Measurements from ENCODE around the gene SPEG.

SPEG gene

DNA sequence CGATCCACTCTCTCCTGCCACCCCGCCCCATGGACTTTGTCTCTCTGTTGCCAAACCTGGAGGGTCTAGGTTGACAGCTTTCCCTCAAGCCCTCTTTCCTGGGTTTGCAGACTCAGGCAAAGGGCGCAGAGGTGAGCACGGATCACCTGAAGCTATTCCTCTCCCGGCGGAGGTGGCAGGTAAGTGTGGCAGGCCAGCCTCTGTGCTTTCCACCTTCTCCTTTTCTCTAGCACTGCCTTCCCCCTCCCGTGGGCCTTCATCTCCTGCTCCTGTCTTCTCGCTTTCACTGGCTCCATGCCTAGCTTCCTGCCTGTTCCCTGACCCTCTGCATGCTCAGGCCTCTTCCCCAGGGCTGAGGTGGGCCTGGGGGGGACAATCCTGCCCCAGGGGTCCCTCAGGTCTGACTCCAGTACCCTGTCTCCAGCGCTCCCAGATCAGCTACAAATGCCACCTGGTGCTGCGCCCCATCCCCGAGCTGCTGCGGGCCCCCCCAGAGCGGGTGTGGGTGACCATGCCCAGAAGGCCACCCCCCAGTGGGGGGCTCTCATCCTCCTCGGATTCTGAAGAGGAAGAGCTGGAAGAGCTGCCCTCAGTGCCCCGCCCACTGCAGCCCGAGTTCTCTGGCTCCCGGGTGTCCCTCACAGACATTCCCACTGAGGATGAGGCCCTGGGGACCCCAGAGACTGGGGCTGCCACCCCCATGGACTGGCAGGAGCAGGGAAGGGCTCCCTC is 48.2 kb downstream of the SPEG start:
- no peak for DNase-seq

DNA sequence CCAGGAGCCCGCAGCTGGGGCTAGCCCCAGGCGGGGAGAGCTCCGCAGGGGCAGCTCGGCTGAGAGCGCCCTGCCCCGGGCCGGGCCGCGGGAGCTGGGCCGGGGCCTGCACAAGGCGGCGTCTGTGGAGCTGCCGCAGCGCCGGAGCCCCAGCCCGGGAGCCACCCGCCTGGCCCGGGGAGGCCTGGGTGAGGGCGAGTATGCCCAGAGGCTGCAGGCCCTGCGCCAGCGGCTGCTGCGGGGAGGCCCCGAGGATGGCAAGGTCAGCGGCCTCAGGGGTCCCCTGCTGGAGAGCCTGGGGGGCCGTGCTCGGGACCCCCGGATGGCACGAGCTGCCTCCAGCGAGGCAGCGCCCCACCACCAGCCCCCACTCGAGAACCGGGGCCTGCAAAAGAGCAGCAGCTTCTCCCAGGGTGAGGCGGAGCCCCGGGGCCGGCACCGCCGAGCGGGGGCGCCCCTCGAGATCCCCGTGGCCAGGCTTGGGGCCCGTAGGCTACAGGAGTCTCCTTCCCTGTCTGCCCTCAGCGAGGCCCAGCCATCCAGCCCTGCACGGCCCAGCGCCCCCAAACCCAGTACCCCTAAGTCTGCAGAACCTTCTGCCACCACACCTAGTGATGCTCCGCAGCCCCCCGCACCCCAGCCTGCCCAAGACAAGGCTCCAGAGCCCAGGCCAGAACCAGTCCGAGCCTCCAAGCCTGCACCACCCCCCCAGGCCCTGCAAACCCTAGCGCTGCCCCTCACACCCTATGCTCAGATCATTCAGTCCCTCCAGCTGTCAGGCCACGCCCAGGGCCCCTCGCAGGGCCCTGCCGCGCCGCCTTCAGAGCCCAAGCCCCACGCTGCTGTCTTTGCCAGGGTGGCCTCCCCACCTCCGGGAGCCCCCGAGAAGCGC is 49.1 kb downstream of the SPEG start:
- DNase-seq = no peak

DNA sequence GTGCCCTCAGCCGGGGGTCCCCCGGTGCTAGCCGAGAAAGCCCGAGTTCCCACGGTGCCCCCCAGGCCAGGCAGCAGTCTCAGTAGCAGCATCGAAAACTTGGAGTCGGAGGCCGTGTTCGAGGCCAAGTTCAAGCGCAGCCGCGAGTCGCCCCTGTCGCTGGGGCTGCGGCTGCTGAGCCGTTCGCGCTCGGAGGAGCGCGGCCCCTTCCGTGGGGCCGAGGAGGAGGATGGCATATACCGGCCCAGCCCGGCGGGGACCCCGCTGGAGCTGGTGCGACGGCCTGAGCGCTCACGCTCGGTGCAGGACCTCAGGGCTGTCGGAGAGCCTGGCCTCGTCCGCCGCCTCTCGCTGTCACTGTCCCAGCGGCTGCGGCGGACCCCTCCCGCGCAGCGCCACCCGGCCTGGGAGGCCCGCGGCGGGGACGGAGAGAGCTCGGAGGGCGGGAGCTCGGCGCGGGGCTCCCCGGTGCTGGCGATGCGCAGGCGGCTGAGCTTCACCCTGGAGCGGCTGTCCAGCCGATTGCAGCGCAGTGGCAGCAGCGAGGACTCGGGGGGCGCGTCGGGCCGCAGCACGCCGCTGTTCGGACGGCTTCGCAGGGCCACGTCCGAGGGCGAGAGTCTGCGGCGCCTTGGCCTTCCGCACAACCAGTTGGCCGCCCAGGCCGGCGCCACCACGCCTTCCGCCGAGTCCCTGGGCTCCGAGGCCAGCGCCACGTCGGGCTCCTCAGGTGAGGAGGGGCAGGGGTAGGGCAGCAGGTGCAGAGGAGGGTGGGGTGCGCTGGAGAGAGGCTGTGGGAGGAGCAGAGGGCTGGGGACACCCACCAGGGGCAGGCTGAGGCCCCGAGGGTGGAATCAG is 49.9 kb downstream of the SPEG start:
- DNase-seq = no peak

DNA sequence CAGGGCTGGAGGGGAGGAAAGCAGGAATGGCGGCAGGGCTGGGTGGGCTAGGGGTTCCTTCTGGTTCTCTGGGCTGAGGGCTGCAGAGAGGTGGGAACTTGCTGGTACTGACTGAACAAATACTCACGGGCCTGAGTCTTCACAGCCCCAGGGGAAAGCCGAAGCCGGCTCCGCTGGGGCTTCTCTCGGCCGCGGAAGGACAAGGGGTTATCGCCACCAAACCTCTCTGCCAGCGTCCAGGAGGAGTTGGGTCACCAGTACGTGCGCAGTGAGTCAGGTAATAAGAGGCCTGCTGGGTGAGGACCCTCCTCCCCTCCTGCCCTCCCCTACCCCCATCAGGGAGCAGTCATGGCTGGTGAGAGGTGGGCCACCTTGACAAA is 50.5 kb downstream of the SPEG start:
- no peak for DNase-seq

DNA sequence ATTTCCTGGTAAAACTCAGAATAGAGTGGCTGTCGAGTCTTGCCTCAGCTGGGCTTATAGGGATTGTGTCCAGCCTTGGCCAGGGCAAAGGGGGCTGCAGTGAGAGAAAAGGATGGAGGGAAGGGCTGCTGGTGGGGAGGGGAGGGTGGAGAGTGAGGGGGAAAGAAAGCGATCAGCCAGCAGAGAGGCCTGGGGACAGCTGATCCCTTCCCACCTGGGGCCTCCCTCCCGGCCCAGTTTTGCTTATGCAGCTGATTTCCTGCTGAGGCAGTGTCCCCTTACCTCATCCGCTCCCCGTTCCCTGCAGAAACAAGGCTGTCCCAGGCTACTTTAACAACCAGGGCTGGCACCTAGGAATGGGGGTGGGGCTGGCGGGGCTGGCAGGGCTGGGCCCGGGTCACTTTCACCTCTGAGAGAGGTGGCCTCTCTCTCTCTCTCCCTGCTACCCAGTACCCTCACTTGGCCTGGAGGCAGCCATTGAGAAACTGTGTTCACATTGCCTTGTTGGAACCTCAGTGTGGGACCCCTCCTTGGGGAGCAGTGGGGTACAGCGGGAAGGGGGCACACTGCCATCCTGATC is 51.8 kb downstream of the SPEG start:
- no peak for DNase-seq

DNA sequence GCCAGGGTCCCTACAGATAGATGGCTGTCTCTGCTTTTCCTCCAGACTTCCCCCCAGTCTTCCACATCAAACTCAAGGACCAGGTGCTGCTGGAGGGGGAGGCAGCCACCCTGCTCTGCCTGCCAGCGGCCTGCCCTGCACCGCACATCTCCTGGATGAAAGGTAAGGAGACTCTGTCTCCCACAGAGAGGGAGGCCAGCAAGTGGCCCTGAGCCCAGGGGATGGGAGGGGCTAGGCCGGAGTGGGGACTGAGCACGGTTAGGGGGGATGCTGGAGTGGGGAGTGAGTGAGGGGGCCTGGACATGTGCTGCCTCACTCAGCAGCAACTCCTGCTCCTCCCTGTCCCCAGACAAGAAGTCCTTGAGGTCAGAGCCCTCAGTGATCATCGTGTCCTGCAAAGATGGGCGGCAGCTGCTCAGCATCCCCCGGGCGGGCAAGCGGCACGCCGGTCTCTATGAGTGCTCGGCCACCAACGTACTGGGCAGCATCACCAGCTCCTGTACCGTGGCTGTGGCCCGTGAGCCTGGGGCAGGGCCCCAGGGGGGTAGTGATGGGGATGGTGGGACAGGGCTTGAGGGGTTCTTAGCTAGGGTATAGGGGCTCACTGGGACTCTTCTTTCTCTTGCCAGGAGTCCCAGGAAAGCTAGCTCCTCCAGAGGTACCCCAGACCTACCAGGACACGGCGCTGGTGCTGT is 53.7 kb downstream of the SPEG start:
- no peak for DNase-seq

DNA sequence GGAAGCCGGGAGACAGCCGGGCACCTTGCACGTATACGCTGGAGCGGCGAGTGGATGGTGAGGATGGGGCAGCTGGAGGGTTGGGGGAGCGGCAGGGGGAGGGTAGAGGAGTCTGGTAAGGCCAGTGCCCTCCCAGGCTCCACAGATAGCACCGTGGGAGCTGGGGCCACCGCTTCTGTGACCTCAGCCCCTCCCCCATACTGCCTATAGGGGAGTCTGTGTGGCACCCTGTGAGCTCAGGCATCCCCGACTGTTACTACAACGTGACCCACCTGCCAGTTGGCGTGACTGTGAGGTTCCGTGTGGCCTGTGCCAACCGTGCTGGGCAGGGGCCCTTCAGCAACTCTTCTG is 54.2 kb downstream of the SPEG start:
- DNase-seq = no peak

DNA sequence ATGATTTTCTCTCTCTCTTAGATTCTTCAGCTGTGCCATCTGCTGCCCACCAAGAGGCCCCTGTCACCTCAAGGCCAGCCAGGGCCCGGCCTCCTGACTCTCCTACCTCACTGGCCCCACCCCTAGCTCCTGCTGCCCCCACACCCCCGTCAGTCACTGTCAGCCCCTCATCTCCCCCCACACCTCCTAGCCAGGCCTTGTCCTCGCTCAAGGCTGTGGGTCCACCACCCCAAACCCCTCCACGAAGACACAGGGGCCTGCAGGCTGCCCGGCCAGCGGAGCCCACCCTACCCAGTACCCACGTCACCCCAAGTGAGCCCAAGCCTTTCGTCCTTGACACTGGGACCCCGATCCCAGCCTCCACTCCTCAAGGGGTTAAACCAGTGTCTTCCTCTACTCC is 54.7 kb downstream of the SPEG start:
- no peak for DNase-seq

DNA sequence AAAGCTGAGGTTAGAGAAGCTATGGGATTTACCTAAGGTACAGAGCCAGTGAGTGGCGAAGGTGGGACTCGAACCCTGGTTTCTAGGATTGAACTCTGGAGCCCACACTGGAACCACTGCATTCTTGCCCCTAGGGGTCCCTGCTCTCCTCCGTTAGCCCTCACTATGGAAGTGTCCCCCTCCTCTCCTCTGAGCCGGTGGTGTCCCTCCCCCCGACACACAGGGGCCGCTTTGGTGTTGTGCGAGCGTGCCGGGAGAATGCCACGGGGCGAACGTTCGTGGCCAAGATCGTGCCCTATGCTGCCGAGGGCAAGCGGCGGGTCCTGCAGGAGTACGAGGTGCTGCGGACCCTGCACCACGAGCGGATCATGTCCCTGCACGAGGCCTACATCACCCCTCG is 55.5 kb downstream of the SPEG start:
- DNase-seq = no peak

DNA sequence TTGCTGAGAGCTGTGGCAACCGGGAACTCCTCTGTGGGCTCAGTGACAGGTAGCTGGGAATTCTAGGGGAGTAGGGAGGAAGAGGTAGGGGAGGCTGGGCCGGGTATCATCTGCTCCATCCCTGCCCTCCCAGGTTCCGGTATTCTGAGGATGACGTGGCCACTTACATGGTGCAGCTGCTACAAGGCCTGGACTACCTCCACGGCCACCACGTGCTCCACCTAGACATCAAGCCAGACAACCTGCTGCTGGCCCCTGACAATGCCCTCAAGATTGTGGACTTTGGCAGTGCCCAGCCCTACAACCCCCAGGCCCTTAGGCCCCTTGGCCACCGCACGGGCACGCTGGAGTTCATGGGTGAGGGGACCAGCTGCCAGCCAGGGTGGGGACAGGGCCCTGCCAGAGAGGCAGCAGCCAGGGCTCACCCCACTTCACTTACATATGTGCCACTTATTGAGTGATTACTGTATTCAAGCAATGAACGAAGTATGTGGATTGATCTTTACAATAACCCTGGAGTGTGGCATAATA is 56.0 kb downstream of the SPEG start:
- DNase-seq = no peak

DNA sequence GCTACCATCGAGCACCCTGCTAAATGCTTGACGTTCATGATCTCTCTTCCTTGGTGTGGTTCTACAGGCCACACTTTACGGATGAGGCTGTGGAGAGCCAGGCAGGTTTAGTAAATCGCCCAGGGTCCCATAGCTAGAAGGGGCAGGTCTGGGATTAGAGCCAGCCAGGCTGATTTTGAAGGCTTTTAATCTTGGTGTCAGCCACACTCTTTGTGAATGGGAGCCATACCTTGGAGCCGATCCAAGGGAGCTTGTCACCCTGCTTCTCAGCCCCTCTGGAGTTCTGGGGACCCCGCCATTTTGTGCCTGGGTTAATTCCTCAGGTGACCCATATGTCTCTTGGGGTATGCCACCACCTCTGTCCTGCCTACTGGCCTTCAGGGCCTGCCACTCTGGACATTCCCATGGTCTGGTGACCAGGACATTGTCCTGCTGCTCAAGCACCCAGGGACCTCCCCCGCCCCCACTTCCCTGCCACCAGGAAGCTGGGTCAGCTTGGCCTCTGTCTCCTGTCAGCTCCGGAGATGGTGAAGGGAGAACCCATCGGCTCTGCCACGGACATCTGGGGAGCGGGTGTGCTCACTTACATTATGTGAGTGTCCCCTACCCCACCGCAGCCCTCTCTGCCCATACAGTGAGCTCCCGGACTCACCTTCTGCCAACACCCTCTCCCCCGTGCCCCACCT is 56.8 kb downstream of the SPEG start:
- no peak for DNase-seq

DNA sequence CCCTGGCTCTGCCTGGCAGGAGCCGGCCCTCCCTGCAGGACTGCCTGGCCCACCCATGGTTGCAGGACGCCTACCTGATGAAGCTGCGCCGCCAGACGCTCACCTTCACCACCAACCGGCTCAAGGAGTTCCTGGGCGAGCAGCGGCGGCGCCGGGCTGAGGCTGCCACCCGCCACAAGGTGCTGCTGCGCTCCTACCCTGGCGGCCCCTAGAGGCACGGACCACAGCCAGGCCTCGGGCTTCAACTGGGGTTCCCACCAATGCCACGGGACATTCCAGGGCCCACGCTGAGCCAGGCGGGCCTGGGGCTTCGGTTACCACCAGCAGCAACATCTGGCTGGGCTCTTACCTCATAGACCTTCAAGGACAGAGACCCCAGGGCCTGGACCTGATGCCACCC is 57.9 kb downstream of the SPEG start:
- no peak for DNase-seq

DNA sequence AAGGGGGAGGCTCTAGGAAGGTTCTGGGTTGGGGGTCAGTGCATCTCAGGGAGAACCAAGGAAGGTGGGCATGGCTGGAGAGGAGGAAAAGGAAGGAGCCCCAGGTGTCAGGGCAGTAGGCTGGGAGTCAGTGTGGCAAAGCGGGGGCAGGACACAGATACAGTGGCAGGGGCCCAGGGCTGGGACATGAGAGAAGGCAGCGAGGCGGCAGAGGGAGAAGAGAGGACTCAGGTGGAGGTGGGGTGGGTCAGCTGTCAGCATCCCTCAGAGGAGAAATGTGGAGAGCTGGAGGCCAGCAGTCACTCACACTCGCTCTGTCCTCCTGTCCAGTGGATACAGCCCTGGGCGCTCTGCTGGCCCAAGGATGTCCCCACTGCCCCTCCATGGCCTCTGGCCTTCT is 58.4 kb downstream of the SPEG start:
- DNase-seq = no peak

DNA sequence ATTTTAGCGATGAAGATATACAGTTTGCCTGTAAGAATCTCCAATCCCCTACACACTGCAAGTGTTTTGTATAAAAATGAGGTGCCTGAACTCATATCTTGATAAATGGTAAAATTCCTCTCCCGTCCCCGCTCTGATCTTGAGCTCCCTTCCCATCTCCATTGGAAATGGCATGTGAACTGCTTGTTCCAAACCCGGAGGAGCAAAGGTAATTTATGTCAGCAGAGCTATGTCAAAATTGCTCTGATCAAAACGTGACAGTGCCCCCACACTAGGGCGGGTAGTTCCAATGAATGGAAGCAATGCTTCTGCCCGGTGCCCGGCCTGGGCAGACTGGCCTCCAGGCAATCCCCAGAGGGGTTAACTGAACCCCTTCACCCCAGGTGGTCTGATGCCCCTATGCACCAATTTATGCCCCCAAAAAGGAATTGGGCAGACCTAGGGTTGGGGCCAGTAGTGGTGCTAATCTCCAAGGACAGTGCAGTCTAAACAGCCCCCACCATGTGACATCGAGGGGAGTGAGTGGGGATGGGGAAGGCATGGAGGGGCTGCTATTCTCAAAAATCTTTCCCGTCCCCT is 60.4 kb downstream of the SPEG start:
- no peak for DNase-seq

DNA sequence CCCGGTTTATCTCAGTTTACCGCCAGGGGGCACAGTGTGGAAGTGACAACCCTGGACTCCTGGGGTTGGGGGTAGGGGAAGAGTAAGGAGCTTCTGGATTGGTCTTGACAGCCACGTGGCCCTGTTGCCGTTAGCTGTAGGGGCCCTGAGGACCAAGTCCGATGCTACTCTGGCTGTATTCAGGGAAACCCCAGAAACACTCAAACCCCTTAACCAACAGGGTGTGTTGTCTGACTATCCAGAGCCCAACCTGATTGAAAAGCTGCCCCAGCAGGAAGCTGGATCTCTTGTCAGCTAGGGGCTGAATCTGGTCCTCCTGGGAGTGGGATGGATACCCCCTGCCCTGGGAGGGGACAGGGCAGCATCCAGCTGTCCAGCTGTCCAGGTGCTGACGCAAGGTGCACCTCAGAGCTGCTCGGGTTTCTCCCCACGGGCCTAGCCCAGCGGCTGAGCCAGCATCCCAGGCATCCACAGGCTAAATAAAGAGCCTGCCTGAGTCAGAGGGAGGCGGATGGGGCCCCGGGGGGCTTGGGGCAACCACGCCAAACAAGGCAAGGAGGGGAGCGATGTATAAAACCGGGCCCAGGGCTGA is 61.0 kb downstream of the SPEG start:
- peak; percentile 30 for DNase-seq

DNA sequence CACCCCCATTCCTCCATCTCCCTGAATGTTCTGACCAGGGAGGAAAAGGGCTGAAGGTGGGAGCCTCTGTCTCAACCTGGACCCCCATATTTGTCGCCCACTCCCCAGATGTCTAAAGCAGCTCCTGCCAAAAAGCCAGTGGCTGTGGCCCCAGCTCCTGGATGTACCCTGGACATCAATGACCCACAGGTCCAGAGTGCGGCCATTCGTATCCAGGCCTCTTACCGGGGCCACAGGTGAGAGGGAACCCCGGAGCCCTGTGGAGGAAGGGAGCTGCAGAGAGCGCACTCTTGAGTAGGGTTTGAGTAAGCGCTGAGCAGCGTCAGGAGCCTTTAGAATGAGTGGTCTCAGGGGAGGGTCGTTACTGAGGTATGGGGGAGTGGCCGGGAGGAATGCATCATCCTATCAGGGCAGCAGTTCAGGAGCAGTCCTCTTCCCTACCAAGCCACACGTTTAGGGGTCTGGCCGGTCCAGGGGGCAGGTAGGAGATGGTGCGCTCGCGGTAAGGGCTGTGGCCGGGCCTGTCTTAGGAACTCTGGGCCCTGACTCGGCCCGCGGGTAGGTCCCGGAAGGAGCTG is 61.7 kb downstream of the SPEG start:
- no peak for DNase-seq

DNA sequence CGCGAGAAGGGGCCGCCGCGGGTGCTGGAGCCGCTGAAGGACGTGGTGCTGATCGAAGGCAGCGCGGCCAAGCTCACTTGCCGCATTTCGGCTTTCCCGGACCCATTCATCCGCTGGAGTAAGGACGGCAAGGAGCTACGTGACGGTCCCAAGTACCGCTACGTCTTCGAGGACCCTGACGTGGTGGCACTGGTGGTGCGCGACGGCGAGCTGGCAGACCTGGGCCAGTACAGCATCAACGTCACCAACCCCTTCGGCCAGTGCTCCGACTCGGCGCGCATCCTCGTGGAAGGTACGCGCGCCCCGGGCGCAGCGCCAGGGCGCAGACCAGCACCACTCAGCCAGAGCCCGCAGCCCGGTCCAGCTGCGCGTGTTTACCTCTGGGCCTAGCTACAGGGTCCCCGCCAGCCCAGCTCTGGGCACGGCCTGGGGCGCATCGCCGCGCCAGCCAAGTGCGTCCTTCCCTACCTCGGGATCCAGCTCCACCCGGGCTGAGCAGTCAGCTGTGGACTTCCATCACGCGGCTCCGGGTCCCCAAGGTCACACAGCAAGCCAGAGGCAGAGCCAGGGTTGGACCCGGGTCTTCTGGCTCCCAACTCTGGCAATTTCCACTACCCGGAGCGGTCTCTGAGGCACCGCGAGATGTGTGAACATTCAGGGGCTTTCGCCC is 62.3 kb downstream of the SPEG start:
- DNase-seq = no peak

DNA sequence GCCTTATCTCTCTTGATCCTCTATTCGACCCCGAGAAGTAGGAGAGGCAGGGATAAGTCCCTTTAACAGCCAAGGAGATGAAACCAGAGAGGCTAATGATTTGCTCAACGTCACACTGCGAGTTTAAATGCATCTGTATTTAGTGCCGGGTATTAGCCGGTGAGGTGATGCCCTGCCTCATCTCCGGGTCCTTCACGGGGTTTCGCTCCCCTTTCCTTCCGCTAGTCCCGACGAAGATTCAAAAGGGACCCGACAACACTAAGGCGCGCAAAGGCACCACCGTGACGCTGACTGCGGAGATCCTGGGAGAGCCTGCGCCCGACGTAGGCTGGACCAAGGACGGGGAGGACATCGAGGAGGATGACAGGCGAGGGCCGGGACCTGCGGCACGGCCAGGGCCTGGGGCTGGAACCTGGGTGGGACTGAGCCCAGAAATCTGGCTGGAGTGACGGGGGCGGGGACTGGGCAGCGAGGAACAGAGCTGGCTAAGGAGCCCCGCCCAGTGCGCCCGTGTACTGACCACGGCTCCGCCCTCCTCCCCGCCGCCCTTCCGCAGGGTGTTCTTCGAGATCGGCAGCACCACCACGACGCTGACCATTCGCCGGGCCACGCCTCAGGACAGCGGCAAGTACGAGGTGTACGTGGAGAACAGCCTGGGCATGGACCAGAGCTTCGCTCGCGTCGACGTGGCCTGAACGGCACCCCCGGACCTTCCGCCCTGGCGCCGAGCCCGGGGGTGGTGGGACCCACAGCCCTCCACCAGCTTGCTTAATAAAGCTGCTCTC is 63.0 kb downstream of the SPEG start:
- no peak for DNase-seq
